HCT116 (cell line): ENCODE data around the gene CCP110. TPM values are rescaled to one million over a fixed set of nuclear protein-coding genes. Genes with fewer than 3 reads are reported as not detected.

Experiments used
- ATAC-seq: fragments of 200-7000 bp; cut with Tn5 transposase; 2 replicates; pipeline ENCODE4 v1.9.1; 2020; ENCODE audit warnings: mild to moderate bottlenecking, moderate library complexity
- BruUV-seq: library from RNA; stranded (reverse); fragments of 400-500 nt; replicated peaks from 2 replicates; lab custom pipeline; 2021; lab: Mats Ljungman, UMichigan
- CTCF ChIA-PET: fragments of 300-600 bp; sonication (Branson Sonifier 250); formaldehyde crosslinking; loops from one replicate; lab custom pipeline; 2021; ENCODE audit warnings: antibody characterized with exemption; lab: Charles Lee
- POLR2A ChIA-PET: fragments of 300-600, 350-600 bp; sonication (Branson Sonifier 250); formaldehyde crosslinking; loops from one replicate; lab custom pipeline; 2021; ENCODE audit warnings: antibody characterized with exemption; lab: Charles Lee
- RAD21 ChIA-PET, 2 experiments: fragments of 300-600 bp; sonication (Branson Sonifier 250); formaldehyde crosslinking; loops; one replicate each; lab custom pipeline; 2023; ENCODE audit warnings: low total read pairs in 2 of 2; ENCODE audit not compliant: uncharacterized antibody in 2 of 2, unreplicated experiment in 2 of 2, low non-redundant PET in 1 of 2; lab: Charles Lee
- DNase-seq: peaks from one replicate; pipeline ENCODE4 v3.0.0-alpha.2; 2010; ENCODE audit warnings: low read depth, low spot score
- H2AFZ ChIP-seq: fragments of 200-600 bp; shearing (Covaris generic), sonication (generic); 2 replicates; pipeline ENCODE4 v1.6.1; 2017; ENCODE audit warnings: low read depth, mixed run types, mixed read lengths, antibody characterized with exemption, low read length; ENCODE audit not compliant: poor library complexity, severe bottlenecking
- H3K27ac ChIP-seq: 2 replicates; pipeline ENCODE4 v1.5.1; 2012; ENCODE audit warnings: low read depth, low read length
- H3K27me3 ChIP-seq: fragments of 200-600 bp; sonication (generic); 2 replicates; pipeline ENCODE4 v1.6.1; 2016; ENCODE audit warnings: mixed run types, low read length, mixed read lengths; ENCODE audit not compliant: insufficient read depth
- H3K36me3 ChIP-seq, 2 experiments: fragments of 200-500 bp in 1 of 2; fragments of 200-600 bp in 1 of 2; sonication (Bioruptor generic) in 1 of 2; sonication (generic) in 1 of 2; 2 replicates each; pipeline versions ENCODE4 v1.5.1 to v1.6.1; 2014 to 2016; ENCODE audit warnings: low read length in 2 of 2, inconsistent platforms in 1 of 2, mixed read lengths in 1 of 2, mixed run types in 1 of 2; ENCODE audit not compliant: insufficient read depth in 2 of 2, control insufficient read depth in 1 of 2
- H3K4me1 ChIP-seq, 2 experiments: fragments of 200-600 bp in 1 of 2; sonication (generic) in 1 of 2; 2 replicates each; pipeline versions ENCODE4 v1.5.1 to v1.6.1; 2012 to 2017; ENCODE audit warnings: low read length in 2 of 2, inconsistent platforms in 1 of 2, mild to moderate bottlenecking in 1 of 2, mixed read lengths in 1 of 2, mixed run types in 1 of 2, moderate library complexity in 1 of 2; ENCODE audit not compliant: insufficient read depth in 2 of 2, control insufficient read depth in 1 of 2
- H3K4me2 ChIP-seq: fragments of 200-600 bp; sonication (generic); 2 replicates; pipeline ENCODE4 v1.6.1; 2017; ENCODE audit warnings: mixed run types, low read length, mixed read lengths
- H3K4me3 ChIP-seq, 2 experiments: fragments of 200-600 bp in 1 of 2; sonication (generic) in 1 of 2; replicated peaks in 1 of 2; 2 replicates each; pipeline ENCODE4 v1.5.1; 2011 to 2016; ENCODE audit warnings: low read length in 2 of 2, control low read depth in 1 of 2, low read depth in 1 of 2, mild to moderate bottlenecking in 1 of 2, mixed read lengths in 1 of 2, mixed run types in 1 of 2
- H3K79me2 ChIP-seq: fragments of 200-600 bp; sonication (generic); 2 replicates; pipeline ENCODE4 v1.6.1; 2017; ENCODE audit warnings: mild to moderate bottlenecking, mixed run types, low read length, moderate library complexity, mixed read lengths; ENCODE audit not compliant: insufficient read depth
- H3K9ac ChIP-seq: fragments of 200-600 bp; sonication (generic); 2 replicates; pipeline ENCODE4 v1.6.1; 2016; ENCODE audit warnings: low read length, mixed read lengths
- H3K9me2 ChIP-seq: fragments of 200-600 bp; sonication (generic), shearing (Covaris generic); 2 replicates; pipeline ENCODE4 v1.6.1; 2017; ENCODE audit warnings: mixed run types, mild to moderate bottlenecking, moderate library complexity; ENCODE audit not compliant: insufficient read depth
- H3K9me3 ChIP-seq, 2 experiments: fragments of 200-500 bp in 1 of 2; fragments of 200-600 bp in 1 of 2; sonication (Bioruptor generic) in 1 of 2; sonication (generic) in 1 of 2; 2 replicates each; pipeline ENCODE4 v1.6.1; 2014 to 2017; ENCODE audit warnings: low read length in 2 of 2, mixed read lengths in 2 of 2, inconsistent platforms in 1 of 2, low read depth in 1 of 2, mild to moderate bottlenecking in 1 of 2, mixed run types in 1 of 2, moderate library complexity in 1 of 2; ENCODE audit not compliant: control insufficient read depth in 1 of 2, insufficient read depth in 1 of 2
- H4K20me1 ChIP-seq: fragments of 200-600 bp; sonication (generic), shearing (Covaris generic); 2 replicates; pipeline ENCODE4 v1.6.1; 2017; ENCODE audit warnings: mixed run types, mild to moderate bottlenecking, moderate library complexity; ENCODE audit not compliant: insufficient read depth
- CBX3 ChIP-seq: IDR thresholded peaks from 2 replicates; pipeline ENCODE4 v1.6.1; 2012; ENCODE audit warnings: low read depth
- CTCF ChIP-seq, 3 experiments: fragments of 200-600 bp in 1 of 3; sonication (generic) in 1 of 3; IDR thresholded peaks in 2 of 3; conservative IDR thresholded peaks in 1 of 3; 2 replicates each; pipeline ENCODE4 v1.5.1; 2012 to 2017; ENCODE audit warnings: low read depth in 2 of 3, low read length in 2 of 3, antibody characterized with exemption in 1 of 3, borderline replicate concordance in 1 of 3, control low read depth in 1 of 3, mild to moderate bottlenecking in 1 of 3, mixed read lengths in 1 of 3, mixed run types in 1 of 3, moderate library complexity in 1 of 3; ENCODE audit not compliant: insufficient read depth in 1 of 3
- EGR1 ChIP-seq: IDR thresholded peaks from 2 replicates; pipeline ENCODE4 v1.6.1; 2012; ENCODE audit warnings: low read depth
- FOSL1 ChIP-seq: IDR thresholded peaks from 2 replicates; pipeline ENCODE4 v1.6.1; 2012; ENCODE audit warnings: low read depth
- MAX ChIP-seq: IDR thresholded peaks from 2 replicates; pipeline ENCODE4 v1.6.1; 2012
- POLR2A ChIP-seq: IDR thresholded peaks from 2 replicates; pipeline ENCODE4 v1.7.0; 2011; ENCODE audit warnings: borderline replicate concordance; ENCODE audit not compliant: insufficient read depth, insufficient read length; ENCODE audit errors: extremely low read depth
- RAD21 ChIP-seq: IDR thresholded peaks from 2 replicates; pipeline ENCODE4 v1.6.1; 2012; ENCODE audit warnings: low read depth, mild to moderate bottlenecking
- REST ChIP-seq: IDR thresholded peaks from 2 replicates; pipeline ENCODE4 v1.6.1; 2012; ENCODE audit warnings: low read depth
- SP1 ChIP-seq: IDR thresholded peaks from 2 replicates; pipeline ENCODE4 v1.6.1; 2012; ENCODE audit warnings: low read depth
- YY1 ChIP-seq: IDR thresholded peaks from 2 replicates; pipeline ENCODE4 v1.6.1; 2011; ENCODE audit warnings: low read length, low read depth, moderate library complexity, mild to moderate bottlenecking; ENCODE audit not compliant: insufficient replicate concordance; ENCODE audit errors: extremely low read depth
- intact Hi-C: fragments of 100-400 bp; cut with micrococcal nuclease; formaldehyde crosslinking; loops from 2 replicates; pipeline ENCODE4 v1.10.0; 2022
- total RNA-seq: library from RNA; stranded (reverse); gene quantifications from one replicate; pipeline ENCODE4 v1.2.1, GENCODE V29; 2021; ENCODE audit not compliant: unreplicated experiment

CCP110 gene
- total RNA-seq, 1 experiment from 2014 or later, result 21.4 TPM

- Histone ChIP-seq H3K4me1 (no peaks in the 10 kb centered on the region), H3K4me3 (no peak overlapping the region), H3K9me3 (no peaks in the 10 kb centered on the region), H3K36me3 (no peaks in the 10 kb centered on the region), H3K79me2 (no peaks in the 10 kb centered on the region), H3K27me3 (no peaks in the 10 kb centered on the region), H3K9me2 (no peaks in the 10 kb centered on the region), H3K27ac (no peak overlapping the region), H3K9ac (no peak overlapping the region), H3K4me2 (no peak overlapping the region), H4K20me1 (no peaks in the 10 kb centered on the region)
- ChIA-PET POLR2A (no interaction called here), RAD21 (no interaction called here)
- BruUV-seq, result no TSS peak
- no peak for DNase-seq
- intact Hi-C loops, result no loop called here
- TF ChIP-seq CBX3, result no peak
- no peak for TF ChIP-seq SP1
- no peak for TF ChIP-seq MAX
- TF ChIP-seq EGR1, result no peak
- TF ChIP-seq YY1, result no peak
- TF ChIP-seq RAD21, result no peak
- TF ChIP-seq CTCF (IDR thresholded peaks at IDR 0.05 in 2 of 3, conservative IDR thresholded peaks at IDR 0.05 in 1 of 3; ENCODE audit: borderline replicate concordance in 1 of 3, insufficient read depth in 1 of 3, low read depth in 2 of 3, low read length in 2 of 3), result no peak
- TF ChIP-seq POLR2A, result no peak
- no peak for TF ChIP-seq FOSL1
- TF ChIP-seq REST, result no peak
- TF ChIP-seq, all 23 proteins: peak for 0
- CTCF ChIA-PET, result interaction anchor here (1.9 kb wide), 1 partner anchor 10 kb away, joined by 10 read pairs; no protein-coding TSS in a partner anchor
- H2AFZ ChIP-seq, result no peak overlapping the region
- no peak for ATAC-seq
Observed at GRCh38 chr16:19573997-19574396, 50.3 kb downstream of the CCP110 start.
